GM21576 (cell line): ENCODE results near the gene ENTREP1.
"Not testable (repeated sequence)": the region's sequence is repeated elsewhere in the genome, so short reads cannot be mapped to it uniquely, and the experiment has no call there.

Experiments used
- ATAC-seq: cut with Tn5 transposase; IDR thresholded peaks from one replicate; pipeline ENCODE4 v1.9.1; 2021; ENCODE audit warnings: mild to moderate bottlenecking, moderate library complexity; ENCODE audit not compliant: unreplicated experiment

The ENTREP1 gene

DNA sequence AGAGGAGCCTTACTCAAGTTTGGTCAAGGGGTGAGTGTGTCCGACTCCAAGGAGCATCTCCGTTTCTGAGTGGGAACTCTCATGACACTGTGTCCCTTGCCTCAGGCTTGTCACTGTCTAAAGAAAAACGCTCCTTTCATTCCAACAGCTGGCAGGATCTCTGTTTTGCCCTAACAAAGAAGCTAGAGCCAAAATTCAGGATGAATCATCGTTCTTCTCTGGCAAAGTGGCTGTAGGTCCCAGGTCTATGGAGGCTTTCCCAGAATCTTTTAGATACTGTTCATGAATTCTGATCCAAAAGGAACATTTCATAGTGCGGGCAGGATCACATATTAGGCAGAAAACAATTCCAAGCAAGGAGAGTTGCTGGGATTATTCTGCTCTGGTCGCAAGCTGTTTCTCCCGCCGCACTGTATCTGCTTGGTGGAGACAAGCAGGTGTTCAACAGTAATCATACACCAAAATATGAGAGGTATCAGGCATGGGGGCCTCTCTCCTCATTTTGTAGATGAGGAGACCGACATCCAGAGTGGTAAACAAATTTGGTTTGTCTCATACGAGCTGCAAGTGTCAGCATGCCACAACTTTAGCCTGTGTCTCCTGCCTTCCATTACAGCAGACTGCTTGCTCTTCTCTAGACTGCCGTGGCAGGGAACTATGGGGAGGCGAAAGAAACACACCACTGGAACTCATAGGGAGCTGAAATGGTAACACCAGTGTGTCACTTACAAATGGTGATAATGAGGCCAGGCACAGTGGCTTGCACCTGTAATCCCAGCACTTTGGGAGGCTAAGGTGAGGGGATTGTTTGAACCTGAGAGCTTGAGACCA is 72.6 kb downstream of the ENTREP1 start:
- no peak for ATAC-seq

DNA sequence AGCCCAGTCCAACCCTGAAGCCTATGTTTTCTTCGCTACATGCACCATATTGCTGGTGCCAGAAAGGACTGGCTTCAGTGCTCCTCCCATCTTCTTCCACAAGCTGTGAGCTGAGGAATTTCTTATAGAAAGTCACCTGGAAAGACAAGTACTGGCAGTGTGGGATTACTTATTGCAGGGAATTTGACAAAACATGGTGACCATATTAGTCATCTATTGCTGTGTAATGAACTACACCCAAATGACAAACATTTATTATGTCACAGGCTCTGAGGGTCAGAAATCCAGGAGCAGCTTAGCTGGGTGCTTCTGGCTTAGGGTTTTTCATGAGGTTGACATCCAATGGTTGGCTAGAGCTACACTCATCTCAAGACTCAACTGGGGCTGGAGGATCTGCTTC is 75.5 kb downstream of the ENTREP1 start:
- no peak for ATAC-seq

DNA sequence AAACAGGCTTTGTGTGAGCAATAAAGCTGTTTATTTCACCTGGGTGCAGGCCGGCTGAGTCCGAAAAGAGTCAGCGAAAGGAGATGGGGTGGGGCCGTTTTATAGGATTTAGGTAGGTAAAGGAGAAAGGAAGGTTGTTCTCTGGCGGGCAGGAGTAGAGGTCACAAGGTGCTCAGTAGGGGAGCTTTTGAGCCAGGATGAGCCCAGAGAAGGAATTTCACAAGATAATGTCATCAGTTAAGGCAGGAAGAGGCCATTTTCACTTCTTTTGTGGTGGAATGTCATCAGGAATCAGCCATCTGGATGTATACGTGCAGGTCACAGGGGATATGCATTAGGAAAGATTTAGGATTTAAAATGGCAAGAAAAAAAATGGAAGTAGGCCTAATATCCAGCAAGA is 84.9 kb downstream of the ENTREP1 start:
- not testable (repeated sequence) for ATAC-seq

DNA sequence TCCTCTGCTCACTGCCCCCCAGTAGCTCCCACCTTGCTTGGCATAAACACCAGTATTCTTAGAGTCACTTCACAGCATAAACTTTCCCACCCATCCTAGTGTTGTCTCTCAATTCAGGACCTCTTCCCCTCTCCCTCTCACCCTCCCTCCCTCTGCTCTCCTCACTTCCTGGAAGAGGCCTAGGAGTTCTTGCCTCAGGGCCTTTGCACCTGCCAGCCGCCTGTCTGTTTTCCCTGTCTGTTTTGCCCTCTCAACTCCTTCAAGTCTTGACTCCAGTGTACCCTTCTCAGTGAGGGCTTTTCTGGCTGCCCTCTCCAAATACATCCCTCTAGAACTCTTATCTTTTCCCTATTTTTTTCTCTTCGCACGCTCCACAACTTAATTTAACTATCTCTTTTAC is 86.2 kb downstream of the ENTREP1 start:
- ATAC-seq: no peak

DNA sequence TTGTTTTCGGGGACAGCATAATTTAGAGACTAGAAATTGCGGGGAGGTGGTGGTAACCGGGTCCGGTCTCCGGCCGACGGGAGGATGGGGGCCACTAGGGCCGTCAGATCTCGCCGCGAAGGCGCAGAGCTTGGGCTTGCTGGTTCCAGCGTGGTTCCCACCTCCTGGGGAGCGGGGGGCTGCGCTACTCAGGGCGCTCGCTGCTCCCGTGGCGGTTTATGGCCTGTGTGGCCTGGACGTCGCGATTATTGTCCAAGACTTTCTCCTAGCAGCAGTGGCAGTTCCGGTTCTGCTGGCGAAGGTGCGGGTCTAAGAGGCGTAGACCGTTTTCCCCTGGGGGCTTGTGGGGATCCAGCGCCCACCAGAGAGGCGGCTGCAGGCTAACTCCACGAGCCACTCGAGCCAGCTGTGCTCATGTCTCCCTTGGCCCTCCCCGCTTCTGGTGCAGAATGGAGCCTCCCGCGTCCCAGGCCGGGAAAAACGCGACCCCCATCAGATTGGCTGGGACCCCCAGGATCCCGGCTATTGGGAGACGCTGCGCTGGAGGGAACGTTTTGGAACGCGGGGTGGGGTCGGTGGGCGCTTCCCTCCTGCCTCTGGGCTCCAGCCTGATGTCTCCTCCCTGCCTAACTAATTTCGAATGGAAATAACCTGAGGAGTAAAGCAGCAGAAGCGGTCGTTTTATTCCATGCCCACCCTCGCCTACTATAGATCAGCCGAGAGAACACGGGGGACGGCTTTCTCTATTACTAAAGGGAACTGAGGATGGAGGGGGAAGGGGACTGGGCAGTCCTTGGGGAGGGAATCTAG is 87.1 kb downstream of the ENTREP1 start:
- ATAC-seq: no peak

DNA sequence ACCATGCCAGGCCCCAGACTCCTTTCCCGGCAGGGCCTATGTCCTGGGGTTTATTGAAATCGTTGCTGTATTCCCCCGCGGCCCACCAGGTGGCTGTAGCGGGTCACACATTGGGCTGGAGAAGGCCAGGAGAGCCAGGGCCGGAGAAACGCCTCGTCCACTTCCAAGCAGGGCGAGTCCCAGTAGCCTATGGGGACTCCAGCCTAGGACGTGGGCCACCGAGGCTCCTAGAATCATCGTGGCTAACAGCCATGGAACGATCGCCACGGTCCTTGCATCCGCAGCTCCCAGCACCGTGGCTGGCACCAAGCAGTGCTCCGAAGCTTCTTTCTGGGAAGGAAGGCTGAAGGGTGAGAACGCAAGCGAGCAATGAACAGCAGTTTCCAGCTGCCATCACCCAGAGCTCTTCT is 87.7 kb downstream of the ENTREP1 start:
- no peak for ATAC-seq

DNA sequence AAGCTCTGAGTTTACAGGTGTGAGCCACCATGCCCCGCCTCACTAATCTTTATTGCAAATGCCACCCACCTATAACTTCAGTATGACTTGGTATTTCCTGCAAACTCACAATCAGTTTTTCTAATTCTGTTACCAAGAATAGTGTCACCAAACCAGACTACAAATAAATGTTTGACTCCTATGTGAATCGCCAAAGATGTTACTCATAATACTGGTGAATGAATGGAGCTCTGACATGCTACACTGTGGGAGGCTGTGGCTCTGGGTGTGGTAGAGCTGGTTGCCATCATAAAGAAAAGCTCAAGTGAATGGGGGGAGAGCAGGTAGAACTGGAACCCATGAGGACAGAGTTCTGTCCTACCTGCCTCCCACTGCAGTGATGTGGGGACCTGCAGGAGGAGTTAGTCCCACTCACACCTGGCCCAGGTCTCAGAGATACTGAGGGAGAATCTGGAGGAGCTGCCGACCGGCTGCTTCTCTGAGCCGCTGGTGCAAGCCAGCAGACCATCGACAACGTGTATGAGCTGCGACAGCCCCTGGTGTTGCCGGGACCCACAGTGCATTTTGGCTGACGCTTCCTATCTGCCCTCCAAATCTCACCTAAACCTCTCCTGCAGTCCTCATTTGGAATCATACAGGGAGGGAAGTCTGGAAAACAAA is 95.7 kb downstream of the ENTREP1 start:
- no peak for ATAC-seq

DNA sequence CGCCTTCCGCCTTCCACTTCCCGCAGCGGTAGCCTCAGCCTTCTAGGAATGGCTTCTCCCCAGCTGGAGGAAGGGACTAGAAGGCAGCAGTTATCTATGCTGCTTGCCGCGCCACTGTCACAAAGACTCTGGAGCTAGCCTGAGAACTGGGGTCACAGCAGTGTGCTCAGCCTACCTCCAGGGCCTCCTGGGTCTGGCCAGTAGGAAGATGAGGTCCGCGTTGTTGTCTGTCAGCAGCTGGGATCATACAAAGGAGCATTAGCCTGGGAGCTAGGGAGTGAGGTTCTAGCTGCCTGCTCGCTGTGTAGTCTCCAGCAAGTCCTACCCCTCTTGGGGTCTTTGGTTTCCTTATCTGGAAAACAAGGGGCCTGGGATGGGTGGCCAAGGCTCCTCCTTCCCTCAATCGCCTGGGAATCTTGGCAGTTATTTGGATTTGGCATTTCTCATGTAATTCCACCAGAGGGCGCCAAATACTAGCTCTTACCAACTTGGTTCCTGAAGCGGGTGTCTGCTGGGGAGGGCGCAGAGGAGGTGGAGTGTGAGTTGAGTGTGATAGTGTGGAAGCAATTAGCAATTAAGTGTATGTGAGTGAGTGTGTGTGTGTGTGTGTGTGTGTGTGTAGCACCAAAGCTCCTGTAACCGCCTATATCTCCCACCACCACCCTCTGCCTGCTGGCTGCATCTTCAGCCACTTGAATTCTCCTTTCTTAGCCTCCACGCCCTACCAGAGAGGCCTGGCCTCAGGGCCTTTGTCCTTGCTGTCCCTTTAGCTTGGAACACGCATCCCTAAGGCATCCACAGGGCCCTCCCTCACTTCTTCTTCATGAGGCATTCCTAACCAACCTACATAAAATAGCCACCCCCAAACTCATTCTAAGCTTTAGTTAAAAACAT is 97.1 kb downstream of the ENTREP1 start:
- ATAC-seq: no peak

DNA sequence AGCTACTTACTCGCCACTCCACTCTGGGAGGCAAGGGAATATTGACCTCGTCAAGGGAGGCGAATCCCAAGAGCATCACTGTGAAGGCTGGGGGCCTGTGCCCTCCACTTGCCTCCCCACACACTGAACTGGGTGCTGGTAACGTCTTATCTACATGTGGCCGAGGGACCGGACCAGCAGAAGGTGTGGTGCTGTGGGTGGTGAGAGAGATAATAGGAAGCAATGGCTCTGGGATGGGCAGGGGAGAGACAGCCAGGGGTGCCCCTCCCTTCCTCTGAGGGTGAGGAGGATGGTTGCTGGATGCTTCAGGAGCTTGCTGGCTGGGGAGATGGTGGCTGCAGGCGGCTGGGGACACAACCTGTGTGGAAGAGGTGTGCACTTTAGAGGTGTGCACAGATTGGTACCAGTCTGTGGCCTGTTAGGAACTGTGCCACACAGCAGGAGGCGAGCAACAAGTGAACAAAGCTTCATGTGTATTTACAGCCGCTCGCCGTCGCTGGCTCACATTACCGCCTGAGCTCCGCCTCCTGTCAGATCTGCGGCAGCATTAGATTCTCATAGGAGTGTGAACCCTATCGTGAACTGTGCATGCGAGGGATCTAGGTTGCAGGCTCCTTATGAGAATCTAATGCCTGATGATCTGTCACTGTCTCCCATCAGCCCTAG is 100.3 kb downstream of the ENTREP1 start:
- ATAC-seq: no peak

DNA sequence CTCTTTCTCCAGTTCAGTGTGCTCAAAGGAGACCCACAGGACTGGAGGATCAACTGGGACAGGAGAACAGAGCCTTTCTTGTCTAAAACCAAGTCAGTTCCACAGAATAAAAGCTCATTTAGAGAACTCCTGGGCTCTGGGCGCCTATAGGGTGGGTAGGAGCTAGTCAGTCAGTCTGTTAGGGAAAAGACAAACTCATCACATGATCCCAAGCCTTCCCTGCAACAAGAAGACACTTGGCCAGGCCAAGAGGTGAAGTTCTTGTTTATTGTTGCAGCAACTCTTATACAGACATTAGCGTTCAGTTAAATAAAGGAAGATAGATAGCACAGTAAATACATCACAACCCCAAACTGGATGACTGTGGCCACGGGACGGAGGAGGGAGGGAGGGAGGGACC is 102.3 kb downstream of the ENTREP1 start:
- no peak for ATAC-seq

DNA sequence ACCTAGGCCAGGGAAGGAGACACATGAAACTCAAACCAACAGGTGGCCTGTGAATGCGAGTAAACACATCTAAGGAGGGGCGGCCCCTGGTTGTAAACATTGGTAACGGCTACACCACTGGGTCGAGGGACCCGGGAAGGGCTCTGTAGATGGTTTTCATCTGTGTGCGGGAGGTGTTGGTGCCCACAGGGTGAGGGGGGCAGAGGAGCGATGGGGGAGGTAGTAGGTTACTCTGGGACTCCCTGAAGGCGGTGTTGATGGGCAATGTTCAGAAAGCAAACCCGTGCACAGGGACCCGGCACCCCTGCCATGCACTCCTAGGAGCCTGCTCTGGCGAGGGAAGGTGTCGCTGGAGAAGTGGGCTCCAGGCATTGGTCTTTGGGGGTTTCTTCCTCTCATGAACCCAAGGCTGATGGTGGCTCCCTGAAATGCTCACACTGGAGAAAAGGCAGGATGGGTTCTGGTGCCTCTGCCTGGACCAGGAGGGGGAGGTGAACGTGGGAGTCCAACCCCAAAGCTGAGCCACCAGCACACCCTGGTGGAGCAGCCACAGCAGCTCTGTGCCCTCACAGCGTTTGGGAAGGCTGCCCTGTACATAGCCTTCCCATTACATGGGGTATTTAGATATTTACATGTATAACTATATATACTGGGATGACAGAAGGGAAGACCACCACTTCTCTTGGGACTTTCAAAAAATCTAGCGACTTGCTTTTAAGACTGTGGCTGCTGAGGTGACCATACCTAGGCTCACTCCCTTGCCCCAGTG is 103.2 kb downstream of the ENTREP1 start:
- ATAC-seq: no peak

DNA sequence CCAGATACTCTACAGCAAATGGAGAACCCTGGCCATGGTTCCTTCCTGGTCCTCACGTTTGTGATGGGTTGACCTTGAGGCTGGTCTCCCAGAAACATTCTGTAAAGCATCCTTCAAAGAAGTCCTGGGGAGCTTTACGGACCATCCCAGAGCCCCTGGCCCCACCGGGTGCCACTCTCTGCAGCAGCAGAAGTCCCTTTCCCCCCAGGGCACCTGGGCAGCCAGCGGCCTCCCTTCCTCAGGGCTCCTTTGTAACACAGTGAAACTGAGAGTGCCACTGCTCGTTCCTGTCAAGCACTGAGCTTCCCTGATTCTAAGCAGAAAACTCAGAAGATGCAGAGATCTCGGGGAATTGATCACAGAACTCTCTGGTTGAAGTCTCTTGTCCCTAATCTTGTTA is 104.3 kb downstream of the ENTREP1 start:
- ATAC-seq: no peak

DNA sequence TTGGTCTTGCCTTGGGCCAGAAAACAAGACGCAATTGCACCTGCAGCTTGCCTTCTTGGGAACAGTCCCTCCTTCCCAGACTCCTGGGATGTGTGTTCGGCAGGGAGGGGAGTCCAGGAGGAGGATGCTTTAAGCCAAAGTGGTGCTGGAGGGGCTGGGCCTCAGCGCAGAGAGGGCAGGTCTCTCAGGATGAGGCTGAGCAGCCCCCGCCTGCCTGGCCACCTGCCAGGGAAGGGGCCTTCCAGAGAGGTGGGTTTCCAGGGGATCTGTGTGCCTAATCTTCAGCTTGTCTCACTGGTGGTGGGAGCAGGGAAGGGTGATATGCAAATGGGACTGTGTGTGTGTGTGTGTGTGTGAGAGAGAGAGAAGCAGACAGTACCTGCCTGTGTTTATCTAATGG is 105.2 kb downstream of the ENTREP1 start:
- no peak for ATAC-seq

DNA sequence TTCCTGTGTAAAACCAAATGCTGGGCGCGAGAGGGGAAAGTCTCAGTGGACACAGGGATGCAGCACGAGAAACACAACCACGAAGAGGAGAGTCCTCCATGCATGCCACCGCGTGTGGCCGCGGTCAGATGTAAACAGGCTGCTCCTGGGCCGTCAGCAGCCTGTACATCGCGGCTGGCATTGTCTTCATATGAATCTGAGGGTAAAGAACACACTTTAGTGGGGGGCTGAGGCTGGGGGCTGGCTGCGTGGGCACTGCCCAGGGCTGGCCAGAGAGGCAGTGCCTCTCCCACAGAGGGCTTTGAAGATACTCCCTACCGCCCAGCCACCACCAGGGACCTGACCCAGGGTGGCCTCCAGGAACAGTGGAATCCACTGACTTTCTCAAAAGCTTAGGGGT is 106.2 kb downstream of the ENTREP1 start:
- ATAC-seq: no peak

DNA sequence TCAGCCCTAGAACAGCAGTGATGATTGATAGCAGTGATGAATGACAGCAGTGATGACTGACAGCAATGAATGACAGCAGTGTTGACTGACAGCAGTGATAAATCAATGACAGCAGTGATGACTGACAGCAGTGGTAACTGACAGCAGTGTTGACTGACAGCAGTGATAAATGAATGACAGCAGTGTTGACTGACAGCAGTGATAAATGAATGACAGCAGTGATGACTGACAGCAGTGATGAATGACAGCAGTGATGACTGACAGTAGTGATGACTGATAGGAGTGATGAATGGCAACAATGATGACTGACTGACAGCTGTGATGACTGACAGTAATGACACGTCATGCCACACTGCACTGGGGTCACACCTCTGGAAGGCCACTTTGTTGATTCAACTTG is 106.8 kb downstream of the ENTREP1 start:
- no peak for ATAC-seq

DNA sequence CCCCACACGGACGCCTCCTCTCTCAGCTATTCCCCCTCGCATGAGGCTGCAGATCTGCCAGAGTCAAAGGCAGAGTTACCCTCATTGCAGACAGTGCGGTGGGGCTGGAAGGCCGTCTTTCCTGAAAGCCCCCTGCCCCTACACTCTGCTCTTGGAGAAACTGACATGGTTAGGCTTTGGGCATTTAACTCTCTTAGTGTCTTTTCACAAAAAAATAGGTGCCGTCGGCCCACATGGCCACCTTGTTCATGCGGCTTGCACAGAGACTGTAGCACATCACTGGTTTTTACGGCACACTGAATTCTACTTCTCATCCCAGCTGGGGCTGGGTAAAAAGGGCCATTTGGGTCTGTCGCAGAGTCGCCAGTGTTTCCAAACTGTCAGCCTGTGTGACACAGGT is 107.6 kb downstream of the ENTREP1 start:
- no peak for ATAC-seq

DNA sequence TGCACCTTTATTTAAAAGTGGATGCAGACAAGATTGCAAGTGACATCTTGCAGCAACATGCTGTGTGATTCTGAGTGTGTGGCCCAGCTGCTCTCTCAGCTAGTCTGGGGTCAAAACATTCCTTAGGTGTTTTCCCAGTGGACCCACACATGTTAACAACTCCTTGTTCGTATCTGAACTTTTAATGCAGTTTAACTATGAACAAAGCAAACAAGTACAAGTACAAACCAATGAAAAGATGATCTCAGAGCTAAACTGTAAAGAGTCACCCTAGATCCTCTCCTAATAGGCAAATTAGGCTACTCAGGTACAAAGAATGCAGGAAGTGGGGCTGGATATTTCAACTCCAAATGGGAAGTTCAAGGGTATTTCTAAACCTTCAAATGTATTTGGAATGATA is 108.4 kb downstream of the ENTREP1 start:
- ATAC-seq: no peak

DNA sequence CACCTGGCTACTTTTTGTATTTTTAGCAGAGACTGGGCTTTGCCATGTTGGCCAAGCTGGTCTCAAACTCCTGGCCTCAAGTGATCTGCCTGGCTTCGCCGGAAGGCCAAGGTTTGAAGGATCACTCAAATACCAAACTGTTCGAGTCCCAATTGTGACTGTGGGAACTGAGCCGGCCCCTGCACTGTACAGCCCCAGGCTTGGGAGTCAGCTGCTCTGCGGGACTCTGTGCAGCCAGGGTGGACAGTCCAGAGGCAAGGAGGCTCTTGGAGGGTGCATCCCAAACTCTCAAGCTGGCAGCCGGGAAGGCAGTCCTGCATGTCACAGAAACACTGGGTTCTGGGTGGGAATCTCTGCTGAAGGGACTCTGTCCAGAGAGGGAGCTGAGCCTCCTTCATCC is 109.0 kb downstream of the ENTREP1 start:
- no peak for ATAC-seq

DNA sequence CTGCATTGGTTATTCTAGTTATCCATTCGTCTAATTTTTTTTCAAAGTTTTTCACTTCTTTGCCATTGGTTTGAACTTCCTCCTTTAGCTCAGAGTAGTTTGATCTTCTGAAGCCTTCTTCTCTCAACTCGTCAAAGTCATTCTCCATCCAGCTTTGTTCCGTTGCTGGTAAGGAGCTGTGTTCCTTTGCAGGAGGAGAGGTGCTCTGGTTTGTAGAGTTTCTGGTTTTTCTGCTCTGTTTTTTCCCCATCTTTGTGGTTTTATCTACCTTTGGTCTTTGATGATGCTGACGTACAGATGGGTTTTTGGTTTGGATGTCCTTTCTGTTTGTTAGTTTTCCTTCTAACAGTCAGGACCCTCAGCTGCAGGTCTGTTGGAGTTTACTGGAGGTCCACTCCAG is 114.6 kb downstream of the ENTREP1 start:
- ATAC-seq: not testable (repeated sequence)
